ENCODE measurements around the gene TAF1A.
"Not testable (repeated sequence)": the region's sequence is repeated elsewhere in the genome, so short reads cannot be mapped to it uniquely, and the experiment has no call there.

Gene TAF1A

DNA sequence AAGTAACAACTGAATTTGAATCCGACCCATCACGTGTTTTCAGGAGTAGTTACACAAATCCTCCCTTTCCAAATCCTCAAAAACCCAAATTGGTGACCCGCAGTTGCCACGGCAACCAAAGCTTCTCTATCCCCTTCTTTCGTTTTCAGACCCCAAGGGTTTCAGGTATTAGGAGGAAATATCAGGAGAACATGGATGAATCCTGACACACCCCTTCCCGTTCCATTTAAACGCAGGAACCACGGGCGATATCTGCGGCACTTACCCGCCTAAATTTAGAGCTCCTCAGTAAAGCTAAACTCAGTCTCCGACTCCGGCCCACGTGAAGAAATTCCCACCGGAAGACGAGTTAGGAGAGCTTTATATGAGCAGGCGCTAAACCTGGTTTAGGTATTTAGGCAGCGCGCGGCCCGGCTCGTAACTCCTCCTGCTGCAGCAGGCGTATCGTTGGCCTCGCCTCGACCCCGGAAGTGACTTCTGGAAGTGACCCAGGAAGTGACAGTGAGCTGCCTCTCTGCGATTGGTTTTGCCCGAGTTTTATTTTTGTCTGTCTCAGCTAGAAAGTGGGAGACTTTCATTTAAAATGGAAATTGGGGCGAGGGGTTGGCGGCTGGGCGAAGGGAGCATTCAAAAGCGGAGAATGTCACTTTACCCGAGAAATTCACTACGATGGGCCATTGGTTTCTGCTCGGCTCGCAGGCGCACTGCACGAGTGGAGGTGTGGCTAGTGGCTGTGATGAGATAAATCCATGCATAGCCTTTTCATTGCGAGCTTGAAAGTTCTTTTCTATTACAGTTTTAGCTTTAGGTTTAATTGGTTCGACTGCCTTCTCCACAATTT, at the start of gene TAF1A:
TAF1A (minus strand) TSS at position 472 of the 841 bp plus-strand sequence.
- peak; percentile 67 for DNase-seq

DNA sequence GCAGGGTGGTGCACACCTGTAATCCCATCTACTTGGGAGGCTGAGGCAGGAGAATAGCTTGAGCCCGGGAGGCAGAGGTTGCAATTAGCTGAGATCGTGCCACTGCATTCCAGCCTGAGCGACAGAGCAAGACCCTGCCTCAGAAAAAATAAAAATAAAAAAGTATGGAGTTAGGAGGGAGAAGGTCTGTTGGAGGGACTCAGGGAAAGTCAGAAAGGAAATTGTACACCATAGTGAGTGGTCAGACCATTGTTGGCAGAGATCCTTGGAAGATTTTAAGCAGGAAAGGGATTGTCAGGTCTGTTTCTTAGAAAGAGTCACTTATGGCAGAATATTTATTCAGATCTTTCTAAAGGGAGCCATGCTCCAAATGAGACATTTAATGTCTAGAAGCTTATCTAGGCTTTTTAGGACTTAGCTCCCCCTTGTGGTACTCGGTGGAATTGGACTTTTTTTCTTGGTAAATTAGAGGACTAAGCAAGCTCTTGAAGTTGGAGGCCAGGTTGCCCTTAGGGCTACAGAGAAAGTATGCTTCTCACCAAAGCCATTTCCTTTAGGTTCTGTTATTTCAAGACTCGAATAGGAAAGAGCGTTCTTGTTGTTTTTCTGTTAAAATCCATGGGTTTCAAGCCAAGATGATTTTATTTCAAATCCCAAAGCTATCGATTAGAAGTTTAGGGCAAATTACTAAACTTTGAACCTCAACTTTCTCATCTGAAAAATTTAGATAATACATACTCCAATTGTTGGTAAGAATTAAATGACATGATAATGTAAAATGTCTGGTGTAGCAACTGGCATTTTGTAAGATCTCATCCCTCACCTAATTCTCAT, 44.7 kb upstream of the TAF1A start:
- DNase-seq: peak; percentile 61

DNA sequence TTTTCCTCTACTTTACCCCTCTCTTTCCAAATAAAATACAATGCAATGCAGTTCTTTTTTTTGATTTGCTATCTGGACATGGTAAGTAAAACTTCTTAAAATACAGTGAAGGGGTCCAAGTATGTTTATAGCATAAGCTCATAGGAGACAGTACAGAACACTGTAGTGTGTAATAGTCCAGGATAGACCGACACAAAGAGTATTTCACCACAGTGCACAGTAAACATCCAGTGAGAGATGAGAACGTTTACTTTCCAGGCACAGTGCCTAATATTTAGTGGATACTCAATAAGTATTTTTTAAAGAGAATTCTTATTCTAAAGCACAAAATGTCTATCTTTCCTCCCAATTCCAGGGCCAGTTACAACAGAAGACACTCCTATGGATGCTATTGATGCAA, 43.0 kb upstream of the TAF1A start:
- no peak for DNase-seq

DNA sequence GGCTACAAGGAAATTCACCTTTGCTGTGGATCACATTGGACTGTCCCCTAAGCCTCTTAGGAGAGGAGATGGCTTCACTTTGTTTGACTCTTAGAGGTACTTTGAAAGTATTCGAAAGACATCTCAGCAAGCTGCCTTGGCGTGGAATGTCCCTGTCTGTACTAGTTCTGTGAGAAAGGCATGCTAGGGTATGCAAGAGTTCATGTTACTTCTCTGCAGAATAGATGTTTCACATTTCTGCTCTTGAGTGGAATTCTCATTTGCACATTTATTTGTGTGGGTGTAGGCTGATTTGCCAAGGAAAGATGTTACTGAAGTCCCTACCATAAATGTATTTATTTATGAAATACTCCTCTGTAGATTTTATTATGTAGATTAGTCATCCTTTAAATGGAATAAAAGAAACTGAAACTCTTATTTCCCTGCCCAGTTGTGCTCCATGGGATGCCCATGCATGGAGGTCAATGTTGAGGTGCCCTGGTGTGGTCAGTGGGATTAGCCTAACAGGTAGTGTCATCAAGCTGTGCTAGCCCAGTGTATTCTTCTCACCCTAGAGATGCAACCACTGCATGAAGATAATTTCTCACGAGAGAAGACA, 42.0 kb upstream of the TAF1A start:
- DNase-seq: no peak

DNA sequence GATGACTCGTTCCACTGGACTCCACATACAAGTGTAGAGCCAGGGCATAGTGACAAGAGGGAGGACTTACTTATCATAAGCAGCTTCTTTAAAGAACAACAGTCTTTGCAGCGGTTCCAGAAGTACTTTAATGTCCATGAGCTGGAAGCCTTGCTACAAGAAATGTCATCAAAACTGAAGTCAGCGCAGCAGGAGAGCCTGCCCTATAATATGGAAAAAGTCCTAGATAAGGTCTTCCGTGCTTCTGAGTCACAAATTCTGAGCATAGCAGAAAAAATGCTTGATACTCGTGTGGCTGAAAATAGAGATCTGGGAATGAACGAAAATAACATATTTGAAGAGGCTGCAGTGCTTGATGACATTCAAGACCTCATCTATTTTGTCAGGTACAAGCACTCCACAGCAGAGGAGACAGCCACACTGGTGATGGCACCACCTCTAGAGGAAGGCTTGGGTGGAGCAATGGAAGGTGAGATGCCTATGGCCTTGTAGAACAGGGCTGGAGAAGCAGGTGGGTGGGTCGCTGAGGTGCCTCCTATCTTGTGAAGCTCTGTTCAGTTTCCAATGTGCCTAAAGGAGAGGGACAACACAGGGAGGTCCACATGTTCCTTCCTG, 40.3 kb upstream of the TAF1A start:
- DNase-seq: no peak

DNA sequence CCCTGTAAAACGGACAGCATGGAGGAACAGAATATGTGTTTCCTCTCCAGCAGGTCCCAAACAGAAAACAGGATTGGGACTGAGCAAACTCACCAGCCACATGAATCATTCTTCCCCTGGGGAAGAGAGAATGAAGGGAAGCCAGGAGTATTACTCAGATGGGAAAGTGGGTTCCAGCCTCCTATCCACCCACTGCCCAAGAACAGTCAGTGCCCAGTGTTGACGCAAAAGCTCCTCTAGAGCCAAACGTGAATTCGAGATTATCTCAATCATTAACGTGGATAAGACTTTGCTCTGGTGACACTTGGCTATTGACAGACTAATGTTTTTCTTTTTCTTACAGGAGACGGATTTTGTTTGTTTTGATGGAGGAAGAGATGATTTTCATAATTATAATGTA, 37.5 kb upstream of the TAF1A start:
- DNase-seq: no peak

DNA sequence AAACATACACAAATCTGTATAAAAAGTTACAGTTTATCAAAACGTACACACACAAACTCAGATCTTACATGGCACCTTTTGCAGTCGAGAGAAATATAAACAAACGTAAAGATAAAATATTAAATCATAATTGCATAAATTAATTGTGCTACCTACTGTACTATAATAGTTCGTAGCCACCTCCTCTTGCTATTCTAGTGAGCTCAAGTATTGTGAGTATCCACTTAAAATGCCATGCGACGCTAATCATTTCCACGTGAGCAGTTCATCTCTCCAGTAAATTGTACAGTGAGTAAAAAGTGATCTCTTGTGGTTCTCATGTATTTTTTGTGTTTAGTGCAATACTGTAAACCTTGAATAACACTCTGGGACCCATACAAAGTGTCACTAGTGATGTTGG, 34.5 kb upstream of the TAF1A start:
- no peak for DNase-seq

DNA sequence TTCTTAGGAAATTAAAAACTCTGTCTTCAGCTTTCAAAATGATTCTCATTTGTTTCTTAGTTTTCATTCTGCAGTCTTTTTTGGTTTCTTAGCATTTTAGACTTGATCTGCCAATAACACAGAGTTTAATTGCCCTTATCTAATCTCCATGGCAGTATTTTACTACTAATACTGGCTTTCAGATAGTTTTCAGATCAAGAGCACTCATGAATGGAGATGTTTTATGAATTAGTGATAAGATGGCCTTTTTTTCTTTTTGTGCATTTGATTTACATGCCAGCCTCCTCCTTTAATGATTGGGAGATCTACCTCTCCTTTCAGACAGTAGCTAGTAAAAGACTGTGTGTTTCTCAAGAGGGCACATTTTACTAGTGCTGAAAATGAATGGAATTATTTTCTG, 33.7 kb upstream of the TAF1A start:
- DNase-seq: no peak

DNA sequence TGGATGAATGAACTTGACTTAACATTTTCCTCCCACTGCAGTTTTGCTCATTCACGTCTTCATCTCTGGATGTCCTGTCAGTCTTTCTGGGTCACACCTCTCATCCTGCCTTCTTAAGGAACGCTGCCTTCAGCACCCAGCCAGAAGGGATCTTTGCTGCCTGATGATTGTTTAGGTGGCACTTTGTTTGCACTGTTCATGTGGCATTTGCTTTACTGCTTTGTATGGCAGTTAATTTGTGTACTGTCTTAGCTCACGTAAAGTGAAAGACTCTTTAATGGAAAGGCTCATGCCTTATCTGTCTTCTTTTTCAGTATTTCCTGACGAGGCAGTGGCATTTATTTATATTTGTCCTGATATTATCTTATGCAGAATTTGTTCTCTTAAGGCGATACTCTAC, 33.0 kb upstream of the TAF1A start:
- DNase-seq: no peak

DNA sequence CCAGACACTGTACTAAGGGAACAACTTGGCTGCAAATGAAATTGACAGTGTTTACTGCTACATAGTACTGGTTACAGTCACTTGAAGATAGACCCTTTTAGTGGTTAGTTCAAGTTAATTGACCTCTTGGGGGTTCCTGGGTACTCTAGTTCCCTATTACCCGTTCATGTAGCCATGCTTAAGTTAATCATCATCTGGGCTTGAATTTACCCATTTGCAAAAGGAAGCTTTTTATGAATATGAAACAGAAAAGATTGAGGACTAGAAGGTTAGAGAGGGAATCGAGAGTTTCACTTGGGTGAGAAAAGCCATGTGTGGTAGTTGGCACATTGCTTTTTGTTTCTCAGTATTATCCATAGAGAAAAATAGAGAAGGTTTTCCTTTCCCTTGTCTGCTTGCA, 30.8 kb upstream of the TAF1A start:
- DNase-seq: no peak

DNA sequence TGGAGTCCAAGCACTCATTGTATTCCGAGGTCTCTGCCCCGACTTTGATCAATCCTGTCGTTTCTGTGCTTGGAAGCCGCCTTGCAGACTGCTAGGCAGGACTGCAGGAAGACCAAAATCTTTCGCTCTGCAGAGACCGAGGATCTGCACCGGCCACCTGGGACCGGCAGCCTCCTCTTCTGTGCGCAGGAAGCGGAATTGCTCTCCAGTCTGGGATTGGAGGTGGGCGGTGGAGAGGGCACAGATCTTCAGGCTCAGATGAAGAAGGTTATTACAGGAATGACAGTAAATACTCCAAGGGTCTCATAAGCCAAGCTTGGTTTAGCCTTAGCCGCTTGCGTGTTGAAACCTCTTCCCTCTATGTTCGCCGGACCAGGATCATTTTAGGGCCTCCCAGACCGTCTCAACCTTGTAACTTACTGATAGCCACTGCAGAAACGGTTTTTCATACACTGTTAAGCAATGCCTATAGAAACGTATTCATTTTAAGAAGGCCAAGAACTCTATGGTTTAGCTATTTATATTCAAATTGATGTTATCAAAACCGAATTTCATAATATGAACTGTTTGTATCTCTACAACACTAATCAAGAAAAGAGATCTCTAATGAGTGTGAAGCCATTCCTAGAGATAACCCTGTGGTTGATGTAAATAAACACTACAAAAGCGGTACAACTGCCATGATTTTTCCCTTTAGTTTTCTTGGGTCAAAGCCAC, 29.3 kb upstream of the TAF1A start:
- DNase-seq: no peak

DNA sequence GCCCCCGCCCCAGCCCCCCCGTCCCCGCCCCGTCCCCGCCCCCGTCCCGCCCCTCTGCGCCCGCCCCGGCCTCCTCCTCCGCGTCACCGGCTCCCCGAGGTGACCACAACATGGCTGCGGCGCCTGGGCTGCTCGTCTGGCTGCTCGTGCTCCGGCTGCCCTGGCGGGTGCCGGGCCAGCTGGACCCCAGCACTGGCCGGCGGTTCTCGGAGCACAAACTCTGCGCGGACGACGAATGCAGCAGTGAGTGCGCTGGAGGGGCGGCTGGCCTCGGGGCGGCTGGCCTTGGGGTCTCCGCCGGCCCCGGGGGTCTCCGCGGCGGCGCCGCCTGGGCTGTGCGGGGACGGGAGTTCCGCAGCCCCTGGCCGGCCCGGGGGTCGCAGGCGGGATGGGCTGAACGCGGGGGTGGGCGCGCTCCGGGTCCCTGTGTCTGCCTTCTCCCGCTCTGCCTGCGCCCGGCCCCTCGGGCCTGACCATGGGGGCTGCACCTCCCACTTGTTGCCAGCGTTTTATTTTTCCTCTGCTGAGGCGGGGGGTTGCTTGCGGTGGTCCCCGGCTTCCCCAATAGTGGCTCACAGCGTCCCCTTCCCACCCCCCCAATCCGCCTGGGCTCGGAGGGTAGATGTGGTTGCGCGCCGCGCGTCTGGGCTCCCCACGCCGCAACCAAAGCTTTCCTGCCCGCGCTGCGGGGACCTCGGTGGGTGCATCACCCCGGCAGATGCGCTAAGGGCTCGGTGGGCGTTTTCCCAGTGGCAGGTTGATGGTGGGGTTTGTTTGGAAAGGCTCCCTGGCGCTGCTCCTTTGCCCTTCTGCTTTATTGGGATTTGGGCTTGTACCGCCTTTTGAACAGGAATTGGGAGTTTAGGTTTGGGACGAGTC, 28.5 kb upstream of the TAF1A start, which contains the start of gene MIA3:
MIA3 (plus strand) TSS at position 97 of the 879 bp plus-strand sequence; CDS start at position 111, 14 bp downstream.
- peak; percentile 64 for DNase-seq

DNA sequence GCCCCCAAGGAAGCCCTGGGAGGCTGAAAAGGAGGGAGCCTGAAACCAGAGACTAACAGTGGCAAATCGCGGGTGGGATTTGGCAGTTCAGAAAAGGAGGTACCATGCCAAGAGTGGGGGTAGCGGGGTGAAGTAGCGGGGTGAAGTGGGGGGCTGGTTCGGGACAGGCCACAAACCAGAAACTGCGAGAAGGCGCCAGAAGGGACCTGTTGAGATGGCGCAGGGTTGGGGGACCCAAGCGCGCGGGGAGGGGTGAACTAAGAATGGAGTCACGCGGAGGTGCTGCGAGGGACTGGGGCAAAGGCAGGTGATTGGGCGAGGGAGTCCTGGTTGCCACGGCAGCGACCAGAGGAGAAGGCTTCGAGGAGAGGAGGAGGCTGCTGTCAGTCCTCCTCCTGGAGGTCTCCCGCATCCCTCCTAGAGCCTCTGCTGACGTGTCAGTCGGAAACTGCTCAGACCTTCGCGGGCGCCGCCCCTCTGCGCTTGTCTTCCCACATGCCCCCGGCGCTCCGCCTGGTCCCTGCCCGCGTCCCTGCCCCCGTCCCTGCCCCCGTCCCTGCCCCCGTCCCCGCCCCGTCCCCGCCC, 27.7 kb upstream of the TAF1A start:
- DNase-seq: peak; percentile 96

DNA sequence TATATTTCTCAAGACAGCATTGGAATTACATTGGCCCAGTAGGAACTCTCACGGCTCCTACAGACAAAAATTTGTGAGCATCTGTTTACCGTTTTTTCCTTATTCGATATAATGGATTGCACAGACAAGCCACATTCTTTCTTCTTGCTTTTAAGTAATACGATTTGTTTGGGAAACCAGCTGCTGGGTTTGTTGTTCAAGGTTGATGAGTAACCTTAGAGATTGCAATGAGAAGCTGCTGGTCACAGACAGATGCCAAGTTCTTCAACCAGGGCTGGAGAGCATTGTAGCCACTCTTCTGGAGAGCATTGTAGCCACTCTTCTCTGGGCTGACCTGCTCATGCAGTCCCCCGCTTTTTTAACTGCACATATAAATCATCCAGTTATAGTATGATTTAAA, 26.8 kb upstream of the TAF1A start:
- no peak for DNase-seq

DNA sequence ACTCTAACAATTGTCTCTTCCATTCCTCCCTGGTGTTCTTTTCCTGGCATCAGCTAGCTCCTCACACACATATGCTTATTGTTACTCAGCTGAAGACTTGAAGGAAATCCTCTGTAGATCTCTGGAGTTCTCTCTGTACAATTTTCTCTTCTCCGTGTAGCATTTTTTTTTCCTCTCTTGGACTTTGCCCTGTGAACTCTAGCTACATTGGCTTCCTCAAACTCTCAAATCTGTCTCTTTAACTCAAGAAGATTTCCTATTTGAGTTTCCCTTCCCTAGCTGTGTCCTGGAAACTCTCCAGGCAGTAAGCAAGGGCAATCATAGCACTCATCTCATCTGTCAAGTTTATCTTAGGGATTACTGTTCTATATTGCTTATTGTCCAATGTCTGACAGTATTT, 23.9 kb upstream of the TAF1A start:
- DNase-seq: no peak

DNA sequence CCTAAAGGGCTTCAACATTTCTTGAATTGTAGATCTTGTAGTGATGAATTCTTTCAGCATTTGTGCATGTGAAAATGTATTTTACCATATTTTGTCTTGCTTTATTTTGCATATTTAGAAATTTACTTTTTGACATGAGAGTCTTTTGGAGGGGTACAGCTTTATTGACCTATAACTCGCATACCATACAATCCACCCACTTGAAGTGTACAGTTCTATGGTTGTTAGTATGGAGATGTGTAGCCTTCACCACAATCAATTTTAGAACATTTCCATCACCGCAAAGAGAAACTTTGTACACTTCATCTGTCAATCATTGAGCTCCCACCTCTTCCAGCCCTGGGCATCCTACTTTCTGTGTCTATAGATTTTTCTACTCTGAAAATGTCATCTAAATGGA, 21.0 kb upstream of the TAF1A start:
- DNase-seq: no peak

DNA sequence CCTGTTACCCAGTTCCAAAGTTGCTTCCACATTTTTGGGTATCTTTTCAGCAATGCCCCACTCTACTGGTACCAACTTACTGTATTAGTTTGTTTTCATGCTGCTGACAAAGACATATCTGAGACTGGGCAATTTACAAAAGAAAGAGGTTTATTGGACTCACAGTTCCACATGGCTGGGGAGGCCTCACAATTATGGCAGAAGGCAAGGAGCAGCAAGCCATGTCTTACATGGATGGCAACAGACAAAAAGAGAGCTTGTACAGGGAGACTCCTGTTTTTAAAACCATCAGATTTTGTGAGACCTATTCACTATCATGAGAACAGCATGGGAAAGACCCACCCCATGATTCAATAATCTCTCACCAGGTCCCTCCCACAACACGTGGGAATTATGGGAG, 19.4 kb upstream of the TAF1A start:
- DNase-seq: not testable (repeated sequence)

DNA sequence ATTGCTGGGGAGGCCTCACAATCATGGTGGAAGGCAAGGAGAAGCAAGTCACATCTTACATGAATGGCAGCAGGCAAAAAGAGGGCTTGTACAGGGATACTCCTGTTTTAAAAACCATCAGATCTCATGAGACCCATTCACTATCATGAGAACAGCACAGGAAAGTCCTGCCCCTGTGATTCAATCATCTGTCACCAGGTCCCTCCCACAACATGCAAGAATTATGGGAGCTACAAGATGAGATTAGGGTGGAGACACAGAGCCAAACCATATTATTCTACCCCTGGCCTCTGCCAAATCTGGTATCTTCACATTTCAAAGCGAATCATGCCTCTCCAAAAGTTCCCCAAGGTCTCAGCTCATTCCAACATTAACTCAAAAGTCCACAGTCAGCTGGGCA, 17.0 kb upstream of the TAF1A start:
- no peak for DNase-seq

DNA sequence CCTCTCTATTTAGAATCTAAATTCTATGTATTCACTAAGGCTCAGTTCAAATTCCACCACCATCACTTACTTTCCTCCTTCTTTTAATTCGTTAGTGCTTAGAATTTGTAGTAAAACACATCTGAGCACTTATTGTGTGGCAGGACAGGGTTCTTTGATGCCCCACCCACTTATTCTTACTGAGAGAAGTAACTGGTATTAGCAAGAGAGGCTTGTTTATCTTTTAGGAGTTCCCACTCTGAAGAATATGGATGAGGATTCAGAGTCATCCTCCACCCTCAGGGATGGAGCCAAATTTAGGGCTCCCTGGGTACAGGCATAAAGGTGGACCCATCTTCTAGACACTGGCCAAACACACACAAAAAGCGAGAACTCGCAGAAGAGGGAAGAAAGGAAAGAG, 11.5 kb upstream of the TAF1A start:
- DNase-seq: no peak

DNA sequence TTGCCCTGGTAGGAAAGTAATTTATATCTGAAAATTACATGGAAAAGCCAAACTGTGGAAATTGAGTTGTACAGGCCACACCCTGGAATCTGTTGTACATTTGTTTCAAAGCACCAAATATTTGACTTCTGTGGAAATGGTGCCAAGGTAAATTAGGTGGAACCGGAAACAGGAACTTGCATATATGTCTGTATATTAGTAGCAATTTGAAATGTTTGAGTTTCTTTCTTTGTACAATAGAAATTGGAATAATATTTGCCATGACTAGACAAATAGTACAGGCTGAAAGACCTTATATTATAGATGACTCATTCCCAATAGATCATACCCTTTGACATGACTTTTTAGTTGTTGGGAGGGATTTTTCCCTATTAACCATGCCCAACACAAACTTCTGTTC, 10.5 kb upstream of the TAF1A start:
- no peak for DNase-seq

DNA sequence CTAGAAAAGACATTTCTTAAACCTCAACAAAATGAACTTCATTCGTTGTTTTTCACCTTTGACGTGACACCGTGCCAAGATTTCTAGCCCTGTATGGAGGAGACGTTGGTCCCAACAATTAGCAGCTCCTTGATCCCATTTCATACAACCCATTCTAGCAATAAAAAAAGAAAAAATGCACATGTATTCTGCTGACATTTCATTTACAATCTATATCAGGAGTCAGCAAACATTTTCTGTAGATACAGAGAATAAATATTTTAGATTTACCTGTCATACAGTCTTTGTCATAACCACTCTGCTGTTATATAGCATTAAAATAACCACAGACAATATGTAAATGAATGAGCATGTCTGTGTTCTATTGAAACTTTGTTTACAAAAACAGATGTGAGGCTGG, 7.0 kb upstream of the TAF1A start:
- no peak for DNase-seq
